Measurements from ENCODE around the gene CIT. TPM values are rescaled to one million over a fixed set of nuclear protein-coding genes. Genes with fewer than 3 reads are reported as not detected.

CIT gene
- total and polyA plus RNA-seq, 9 of the 15 experiments (the other 6 are each of a cell fraction or from before 2014, with no cell fraction given), result 1.1 to 46.7 (median 21.3) TPM

GRCh38 chr12:119728444-119728745, 148.7 kb downstream of the CIT start:
- H3K4me3 ChIP-seq, result no peak overlapping the region
- H3K27me3 ChIP-seq (ENCODE audit: control insufficient read depth in 2 of 2, insufficient read depth in 2 of 2, low read length in 2 of 2), result no peaks in the 10 kb centered on the region
- no peaks in the 10 kb centered on the region for H3K79me2 ChIP-seq (ENCODE audit: control insufficient read depth, insufficient read depth, low read length)
- H3K9me3 ChIP-seq (replicated peaks; ENCODE audit: control insufficient read depth, insufficient read depth, low read depth, low read length), result no peaks in the 10 kb centered on the region
- H3K9ac ChIP-seq (ENCODE audit: insufficient read depth in 1 of 2, low read depth in 2 of 2, low read length in 2 of 2), result no peak overlapping the region
- intact Hi-C loops (cut with micrococcal nuclease), result no loop called here
- no peak for ATAC-seq
- DNase-seq (ENCODE audit: extremely low read depth in 1 of 4, low spot score in 3 of 4), result no peak
- no peak overlapping the region for H2AFZ ChIP-seq (ENCODE audit: low read depth, low read length)
- TF ChIP-seq MLX (CRISPR knock-in tag; conservative IDR thresholded peaks at IDR 0.05) (no peak), TCF3 (CRISPR knock-in tag; IDR thresholded peaks at IDR 0.05) (no peak), NR0B1 (IDR thresholded peaks at IDR 0.05; ENCODE audit: partially characterized antibody) (no peak), ZNF3 (CRISPR knock-in tag; IDR thresholded peaks at IDR 0.05) (no peak), RAD21 (CRISPR knock-in tag; conservative IDR thresholded peaks at IDR 0.05 in 1 of 2, IDR thresholded peaks at IDR 0.05 in 1 of 2) (no peak), U2AF2 (optimal IDR thresholded peaks at IDR 0.05; ENCODE audit: low read depth, low read length) (no peak)
- no peaks in the 10 kb centered on the region for H3K9me1 ChIP-seq (ENCODE audit: control insufficient read depth, insufficient read depth, low read length)
- CTCF ChIA-PET (ENCODE audit: low intra/inter-chr PET ratio), result no interaction called here
- no peak overlapping the region for H3K27ac ChIP-seq (ENCODE audit: extremely low read depth, low read depth, low read length)
- peaks cover 51% of the 10 kb centered on the region; the same call in 2 of the 3 replicates for H3K36me3 ChIP-seq (ENCODE audit: control insufficient read depth, insufficient read depth, low read length)
- FAIRE-seq, result no peak
- no TSS peak for BruUV-seq (replicated peaks)
- in situ Hi-C loops (cut with MboI), result no loop called here
- 75% methylated on average over 6 of the region's 6 CpGs for WGBS (ENCODE audit: insufficient coverage, low coverage, missing lambda C conversion rate)
- H3K4me2 ChIP-seq (ENCODE audit: insufficient read depth, low read length), result no peak overlapping the region
- 0 out of 2 replicates have a peak, but pooled peaks cover 3% of the 10 kb centered on the region for H4K20me1 ChIP-seq (replicated peaks; ENCODE audit: control insufficient read depth, insufficient read depth, low read length)
- no peaks in the 10 kb centered on the region for H3K4me1 ChIP-seq (replicated peaks in 1 of 2; ENCODE audit: control insufficient read depth in 2 of 2, insufficient read depth in 2 of 2, low read length in 2 of 2)
- POLR2A ChIA-PET, result interaction anchor here (1.1 to 3.3 kb wide), 3 partner anchors 10 to 46 kb away, joined by 3 to 19 read pairs (median 3); no protein-coding TSS in a partner anchor

Measured in K562 (cell line).